Ishikawa (cell line): Measurements from ENCODE around the gene ATG16L1.

Source experiments
- EP300 ChIP-seq: IDR thresholded peaks from 2 replicates; pipeline ENCODE4 v1.6.1; 2012; ENCODE audit warnings: borderline replicate concordance
- MAX ChIP-seq: IDR thresholded peaks from 2 replicates; pipeline ENCODE4 v1.6.1; 2012
- RAD21 ChIP-seq: IDR thresholded peaks from 2 replicates; pipeline ENCODE4 v1.6.1; 2012; ENCODE audit warnings: low read depth
- YY1 ChIP-seq: IDR thresholded peaks from 2 replicates; pipeline ENCODE4 v1.6.1; 2012; ENCODE audit warnings: low read depth
- ZBTB7A ChIP-seq: IDR thresholded peaks from 2 replicates; pipeline ENCODE4 v1.6.1; 2012; ENCODE audit warnings: low read depth

GRCh38 chr2:233264667-233265066 lies 13.2 kb downstream of the ATG16L1 start:
- TF ChIP-seq YY1 (no peak), MAX (no peak), ZBTB7A (no peak), RAD21 (no peak), EP300 (no peak)
